Measurements from ENCODE around the gene FFAR4.

DNA sequence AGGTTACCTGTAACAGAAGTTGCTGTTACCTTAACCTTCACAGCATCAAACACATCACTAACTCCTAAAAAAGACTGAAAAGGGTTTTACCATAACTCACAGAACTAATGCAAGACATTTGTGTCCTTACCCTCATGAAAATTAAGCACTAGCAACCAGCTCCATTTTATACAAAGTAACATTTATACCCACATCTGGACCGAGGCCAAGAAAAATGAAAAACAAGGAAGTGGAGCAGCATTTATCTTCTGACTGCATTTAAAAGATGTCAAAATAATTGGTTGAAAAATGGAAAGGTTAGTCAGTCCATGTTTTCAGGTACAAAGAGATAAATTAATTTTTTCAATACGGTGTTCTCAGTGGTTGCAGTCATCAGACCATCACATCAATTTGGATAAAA lies 37.7 kb downstream of the FFAR4 start:
- TF ChIP-seq, protein P1, sequence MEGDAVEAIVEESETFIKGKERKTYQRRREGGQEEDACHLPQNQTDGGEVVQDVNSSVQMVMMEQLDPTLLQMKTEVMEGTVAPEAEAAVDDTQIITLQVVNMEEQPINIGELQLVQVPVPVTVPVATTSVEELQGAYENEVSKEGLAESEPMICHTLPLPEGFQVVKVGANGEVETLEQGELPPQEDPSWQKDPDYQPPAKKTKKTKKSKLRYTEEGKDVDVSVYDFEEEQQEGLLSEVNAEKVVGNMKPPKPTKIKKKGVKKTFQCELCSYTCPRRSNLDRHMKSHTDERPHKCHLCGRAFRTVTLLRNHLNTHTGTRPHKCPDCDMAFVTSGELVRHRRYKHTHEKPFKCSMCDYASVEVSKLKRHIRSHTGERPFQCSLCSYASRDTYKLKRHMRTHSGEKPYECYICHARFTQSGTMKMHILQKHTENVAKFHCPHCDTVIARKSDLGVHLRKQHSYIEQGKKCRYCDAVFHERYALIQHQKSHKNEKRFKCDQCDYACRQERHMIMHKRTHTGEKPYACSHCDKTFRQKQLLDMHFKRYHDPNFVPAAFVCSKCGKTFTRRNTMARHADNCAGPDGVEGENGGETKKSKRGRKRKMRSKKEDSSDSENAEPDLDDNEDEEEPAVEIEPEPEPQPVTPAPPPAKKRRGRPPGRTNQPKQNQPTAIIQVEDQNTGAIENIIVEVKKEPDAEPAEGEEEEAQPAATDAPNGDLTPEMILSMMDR (IDR thresholded peaks at IDR 0.05): no peak
- TF ChIP-seq EZH2 (IDR thresholded peaks at IDR 0.05): no peak
- no peak for TF ChIP-seq EZH2phosphoT487 (IDR thresholded peaks at IDR 0.05)
